Measurements from ENCODE around the gene OPN1SW.

OPN1SW gene

DNA sequence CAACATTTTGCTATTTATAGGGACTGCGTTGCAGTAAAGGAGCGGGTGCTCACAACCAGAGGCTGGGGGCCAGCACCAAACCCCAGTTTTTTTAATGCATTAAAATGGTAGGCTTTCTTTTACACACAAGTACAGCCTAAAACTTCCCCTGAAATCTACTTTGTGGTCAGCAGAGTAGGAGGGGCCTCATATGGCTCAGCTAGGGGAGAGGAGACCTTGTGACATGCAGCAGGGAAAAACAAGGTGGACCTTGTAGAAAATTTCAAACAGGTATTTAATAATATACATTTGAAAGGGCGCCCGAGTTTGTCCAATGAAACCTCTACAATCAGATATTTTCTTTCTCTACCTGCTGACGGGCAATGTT is 17.6 kb upstream of the OPN1SW start:
- peak overlapping the region in 1 of 2 donors; percentile 87 for H3K4me3 ChIP-seq (ENCODE audit: low read length in 2 of 2)
- peaks cover 37% of the 10 kb centered on the region for H3K4me1 ChIP-seq (ENCODE audit: control insufficient read depth, insufficient read depth, low read length)
- H3K27ac ChIP-seq (ENCODE audit: low read length) = no peak overlapping the region
- no peak overlapping the region for H3K9ac ChIP-seq (ENCODE audit: low read length in 2 of 2)
- H3K9me3 ChIP-seq (ENCODE audit: control insufficient read depth in 2 of 2, low read length in 2 of 2) = no peaks in the 10 kb centered on the region
- peaks cover 7 to 10% of the 10 kb centered on the region in 2 donors for H3K36me3 ChIP-seq (ENCODE audit: control insufficient read depth in 2 of 2, insufficient read depth in 2 of 2, low read length in 2 of 2)
- H3K27me3 ChIP-seq (ENCODE audit: control insufficient read depth in 1 of 2, insufficient read depth in 2 of 2, low read length in 2 of 2) = no peaks in the 10 kb centered on the region

DNA sequence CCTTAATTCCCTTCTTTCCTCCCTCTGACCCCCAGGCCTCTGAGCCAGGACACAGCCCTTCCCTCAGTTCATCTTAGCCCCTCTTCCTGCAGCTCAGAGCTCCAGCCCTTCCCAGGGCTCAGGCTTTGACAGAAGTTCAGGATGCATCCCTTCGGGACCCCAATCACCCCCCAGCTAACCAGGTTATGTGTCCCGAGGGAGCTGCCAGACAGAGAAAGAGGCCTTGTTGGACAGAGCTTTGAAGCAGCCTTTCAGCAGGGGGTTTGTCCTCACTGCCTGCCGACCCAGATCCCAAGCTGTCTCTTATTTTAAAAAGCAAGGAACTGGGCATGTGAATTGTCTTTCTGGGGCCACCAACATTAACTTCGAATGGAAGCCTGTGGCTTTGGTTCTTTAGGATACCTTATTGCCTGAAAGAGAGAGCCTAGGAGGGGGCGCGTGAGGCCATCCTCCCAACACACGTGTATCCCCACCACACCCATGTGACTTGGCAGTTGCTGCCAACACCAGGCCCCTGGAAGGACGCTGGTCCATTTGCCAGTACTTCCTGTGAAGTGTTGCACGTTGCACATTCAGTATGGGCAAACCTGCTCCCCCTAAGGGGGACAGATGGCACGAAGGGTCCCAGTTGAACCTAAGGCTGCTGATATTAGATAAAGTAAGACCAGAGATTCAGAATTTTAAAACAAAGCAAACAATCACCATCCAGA is 17.0 kb upstream of the OPN1SW start:
- Histone ChIP-seq H3K36me3 (ENCODE audit: control insufficient read depth in 2 of 2, insufficient read depth in 2 of 2, low read length in 2 of 2) (peaks cover 7 to 10% of the 10 kb centered on the region in 2 donors), H3K4me1 (ENCODE audit: control insufficient read depth, insufficient read depth, low read length) (peaks cover 37% of the 10 kb centered on the region), H3K27ac (ENCODE audit: low read length) (no peak overlapping the region), H3K27me3 (ENCODE audit: control insufficient read depth in 1 of 2, insufficient read depth in 2 of 2, low read length in 2 of 2) (no peaks in the 10 kb centered on the region), H3K4me3 (ENCODE audit: low read length in 2 of 2) (peak overlapping the region; percentile 59 to 87), H3K9ac (ENCODE audit: low read length in 2 of 2) (peak overlapping the region; percentile 56 to 60), H3K9me3 (ENCODE audit: control insufficient read depth in 2 of 2, low read length in 2 of 2) (no peaks in the 10 kb centered on the region)

DNA sequence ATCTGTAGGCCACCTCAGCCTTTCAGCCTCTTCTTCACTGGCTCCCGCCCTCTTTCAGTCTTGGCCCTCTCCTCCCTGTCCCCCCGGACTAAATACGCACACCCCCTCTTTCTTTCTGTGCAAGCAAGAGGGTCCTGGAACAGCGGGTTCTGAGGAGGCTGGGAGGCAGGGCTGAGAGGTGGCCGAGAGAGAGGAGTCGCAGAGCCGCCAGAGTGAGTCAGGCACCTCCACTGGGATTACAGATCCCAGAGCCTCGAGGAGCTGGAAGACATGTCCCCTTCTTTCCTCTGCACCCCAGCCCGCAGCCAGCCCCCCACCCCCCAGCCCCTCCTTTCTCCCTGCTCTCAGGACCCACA is 16.4 kb upstream of the OPN1SW start:
- peaks cover 7 to 10% of the 10 kb centered on the region in 2 donors for H3K36me3 ChIP-seq (ENCODE audit: control insufficient read depth in 2 of 2, insufficient read depth in 2 of 2, low read length in 2 of 2)
- H3K4me3 ChIP-seq (ENCODE audit: low read length in 2 of 2) = peak overlapping the region; percentile 65 to 87
- peak overlapping the region; percentile 56 to 68 for H3K9ac ChIP-seq (ENCODE audit: low read length in 2 of 2)
- no peaks in the 10 kb centered on the region for H3K27me3 ChIP-seq (ENCODE audit: control insufficient read depth in 1 of 2, insufficient read depth in 2 of 2, low read length in 2 of 2)
- peak overlapping the region; percentile 55 for H3K27ac ChIP-seq (ENCODE audit: low read length)
- H3K4me1 ChIP-seq (ENCODE audit: control insufficient read depth, insufficient read depth, low read length) = peaks cover 37% of the 10 kb centered on the region
- no peaks in the 10 kb centered on the region for H3K9me3 ChIP-seq (ENCODE audit: control insufficient read depth in 2 of 2, low read length in 2 of 2)

DNA sequence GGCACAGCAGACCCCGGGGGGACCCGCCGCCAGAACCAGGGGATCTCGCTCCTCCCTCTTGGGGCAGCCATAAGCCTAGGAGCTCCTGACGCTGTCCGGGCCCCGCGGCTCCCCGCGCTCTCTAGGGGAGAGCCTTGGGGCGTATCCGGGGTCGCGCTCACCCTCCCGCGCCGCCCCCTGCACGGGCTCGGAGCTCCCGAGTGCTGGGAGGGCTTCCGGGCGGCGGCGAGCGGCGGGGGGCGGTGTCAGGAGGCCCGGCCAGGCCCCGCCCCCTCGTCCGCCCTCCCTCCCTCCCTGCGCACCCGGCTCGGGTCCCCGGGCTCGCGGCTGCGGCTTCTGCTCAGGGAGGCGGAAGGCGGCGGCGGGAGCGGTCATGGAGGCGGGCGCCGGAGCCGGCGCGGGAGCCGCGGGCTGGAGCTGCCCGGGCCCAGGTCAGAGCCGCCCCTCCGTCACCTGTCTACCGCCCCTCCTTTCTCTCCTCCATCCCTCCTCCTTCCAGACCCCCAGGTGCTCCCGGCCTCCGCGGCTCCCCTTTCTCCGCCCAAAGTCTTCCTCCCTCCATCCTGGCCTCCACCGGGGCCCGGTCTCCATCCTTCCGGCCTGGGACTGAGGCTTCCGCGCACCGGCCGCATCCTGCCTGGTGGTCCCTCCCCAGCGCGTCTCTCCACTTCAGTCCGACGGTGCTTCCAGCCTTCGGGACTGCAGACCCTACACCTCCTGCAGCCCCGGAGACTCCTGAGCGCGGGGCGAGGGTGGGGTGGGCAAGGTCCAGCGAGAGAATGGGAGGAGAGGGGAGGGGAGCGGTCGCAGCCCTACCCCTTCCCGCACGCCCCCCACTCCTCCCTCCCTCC is 15.8 kb upstream of the OPN1SW start, which contains the start of gene CCDC136:
Gene CCDC136 (plus strand): TSS at position 848 of the 851 bp plus-strand sequence. CDS start 444 bp downstream, outside the sequence.
- no peaks in the 10 kb centered on the region for H3K9me3 ChIP-seq (ENCODE audit: control insufficient read depth in 2 of 2, low read length in 2 of 2)
- H3K36me3 ChIP-seq (ENCODE audit: control insufficient read depth in 2 of 2, insufficient read depth in 2 of 2, low read length in 2 of 2) = peaks cover 7 to 10% of the 10 kb centered on the region in 2 donors
- H3K9ac ChIP-seq (ENCODE audit: low read length in 2 of 2) = peak within 1 kb of the TSS; percentile 56 to 68
- no peaks in the 10 kb centered on the region for H3K27me3 ChIP-seq (ENCODE audit: control insufficient read depth in 1 of 2, insufficient read depth in 2 of 2, low read length in 2 of 2)
- peak within 1 kb of the TSS; percentile 70 for H3K27ac ChIP-seq (ENCODE audit: low read length)
- peaks cover 37% of the 10 kb centered on the region for H3K4me1 ChIP-seq (ENCODE audit: control insufficient read depth, insufficient read depth, low read length)
- peak within 1 kb of the TSS; percentile 65 to 87 for H3K4me3 ChIP-seq (ENCODE audit: low read length in 2 of 2)

DNA sequence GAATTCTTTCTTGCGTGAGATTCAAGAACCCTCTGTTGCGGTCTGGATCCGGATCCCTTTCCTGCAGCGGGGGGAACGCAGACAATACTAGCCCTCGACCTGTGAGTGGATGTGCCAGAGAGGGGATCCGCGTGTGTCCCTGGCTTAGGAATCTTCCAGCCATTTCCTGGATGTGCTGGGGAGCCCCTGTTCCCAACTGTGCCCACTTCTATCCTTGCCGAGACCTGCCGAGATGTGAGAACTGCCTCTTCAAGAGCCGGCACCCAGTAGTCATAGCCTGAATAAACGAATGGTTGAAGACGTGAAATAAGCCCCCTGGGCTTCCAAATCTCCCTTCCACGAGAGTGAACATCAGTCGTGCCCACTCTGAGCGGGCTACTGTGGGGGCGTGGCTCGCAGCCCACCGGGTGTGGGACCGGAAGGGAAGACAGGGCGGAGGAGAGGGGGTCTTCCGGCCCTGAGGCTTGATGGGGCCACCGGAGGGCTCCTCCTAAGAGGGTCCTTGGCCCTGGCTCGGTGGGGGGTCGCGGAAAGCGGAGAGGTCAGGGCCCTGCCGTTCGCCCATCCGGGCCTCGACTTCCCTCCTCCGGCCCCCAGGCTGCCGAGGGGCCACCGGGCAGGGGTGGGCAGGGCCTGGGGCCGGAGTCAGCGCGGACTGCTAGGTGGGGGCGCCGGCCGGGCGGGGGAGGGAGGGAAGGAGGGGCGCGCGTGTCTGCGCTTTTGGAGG is 14.9 kb upstream of the OPN1SW start:
- Histone ChIP-seq H3K9ac (ENCODE audit: low read length in 2 of 2) (peak overlapping the region in 1 of 2 donors; percentile 56), H3K27me3 (ENCODE audit: control insufficient read depth in 1 of 2, insufficient read depth in 2 of 2, low read length in 2 of 2) (no peaks in the 10 kb centered on the region), H3K36me3 (ENCODE audit: control insufficient read depth in 2 of 2, insufficient read depth in 2 of 2, low read length in 2 of 2) (peaks cover 5 to 7% of the 10 kb centered on the region in 2 donors), H3K4me1 (ENCODE audit: control insufficient read depth, insufficient read depth, low read length) (peaks cover 37% of the 10 kb centered on the region), H3K9me3 (ENCODE audit: control insufficient read depth in 2 of 2, low read length in 2 of 2) (no peaks in the 10 kb centered on the region), H3K4me3 (ENCODE audit: low read length in 2 of 2) (peak overlapping the region; percentile 65 to 87), H3K27ac (ENCODE audit: low read length) (peak overlapping the region; percentile 70)

DNA sequence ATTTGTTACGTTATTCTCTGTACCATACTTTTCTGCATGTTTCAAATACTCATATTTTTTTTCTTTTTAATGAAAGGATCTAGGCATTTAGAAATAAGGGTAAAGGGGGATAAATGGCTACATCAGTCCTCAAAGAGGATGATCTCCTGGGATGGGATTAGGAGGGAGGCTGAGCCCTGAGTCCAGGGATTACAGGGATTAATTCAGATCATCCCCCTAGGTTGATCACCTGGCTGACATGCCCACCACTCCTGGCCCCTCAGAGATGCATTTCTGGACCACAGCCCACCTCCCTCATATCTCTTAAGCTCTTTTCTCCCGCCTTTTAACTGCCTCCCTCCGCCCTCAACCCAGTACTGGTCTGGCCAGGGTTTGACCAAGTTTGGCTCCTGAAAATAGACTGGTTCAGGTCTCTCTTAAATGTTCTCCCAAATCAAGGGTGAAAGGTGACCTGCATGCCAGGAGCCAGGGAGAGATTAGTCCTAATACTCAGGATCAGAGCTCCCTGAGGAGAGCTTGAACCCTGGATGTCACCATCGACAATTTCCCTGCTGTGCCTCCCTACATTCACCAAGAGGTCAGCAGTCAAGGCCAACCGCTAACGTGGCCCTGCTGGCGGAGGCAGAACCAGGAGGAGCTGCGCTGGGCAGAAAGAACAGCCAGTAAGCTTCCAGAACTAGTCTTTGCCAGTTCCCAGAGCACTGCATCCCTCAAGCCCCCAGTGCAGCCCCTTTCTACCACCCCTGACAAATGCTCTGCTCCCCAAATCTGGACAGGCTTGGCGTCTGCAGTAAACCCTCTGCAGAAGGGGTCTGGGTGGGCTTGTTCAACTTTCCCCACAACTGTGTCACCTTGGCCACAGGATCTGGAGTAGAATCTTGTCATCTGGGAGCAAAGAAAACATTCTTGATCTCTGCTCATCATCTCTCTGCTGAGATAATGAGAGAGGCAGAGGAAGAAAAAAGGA is 13.1 kb upstream of the OPN1SW start:
- H3K9me3 ChIP-seq (ENCODE audit: control insufficient read depth in 2 of 2, low read length in 2 of 2) = no peaks in the 10 kb centered on the region
- H3K27me3 ChIP-seq (ENCODE audit: control insufficient read depth in 1 of 2, insufficient read depth in 2 of 2, low read length in 2 of 2) = no peaks in the 10 kb centered on the region
- no peak overlapping the region for H3K4me3 ChIP-seq (ENCODE audit: low read length in 2 of 2)
- H3K9ac ChIP-seq (ENCODE audit: low read length in 2 of 2) = no peak overlapping the region
- peaks cover 28% of the 10 kb centered on the region for H3K4me1 ChIP-seq (ENCODE audit: control insufficient read depth, insufficient read depth, low read length)
- H3K36me3 ChIP-seq (ENCODE audit: control insufficient read depth in 2 of 2, insufficient read depth in 2 of 2, low read length in 2 of 2) = no peaks in the 10 kb centered on the region
- H3K27ac ChIP-seq (ENCODE audit: low read length) = no peak overlapping the region

DNA sequence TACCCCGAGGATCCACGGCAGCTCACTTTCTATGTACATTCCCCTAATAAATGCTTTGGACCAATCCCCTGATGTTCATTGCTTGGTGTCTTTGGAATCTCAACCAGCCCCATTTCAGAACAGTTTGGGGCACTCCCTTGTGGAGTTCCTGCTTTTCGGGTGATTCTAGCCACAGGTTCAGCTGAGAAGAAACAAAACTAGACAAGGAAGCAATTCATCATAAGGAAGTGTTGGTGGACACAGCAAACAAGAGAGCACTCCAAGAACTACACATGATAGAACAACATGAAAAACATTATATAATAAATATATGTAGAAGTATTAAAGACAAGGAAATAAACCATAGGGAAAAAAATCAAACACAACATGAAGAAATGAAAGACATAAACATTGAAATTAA is 10.1 kb upstream of the OPN1SW start:
- no peak overlapping the region for H3K27ac ChIP-seq (ENCODE audit: low read length)
- H3K27me3 ChIP-seq (ENCODE audit: control insufficient read depth in 1 of 2, insufficient read depth in 2 of 2, low read length in 2 of 2) = no peaks in the 10 kb centered on the region
- peaks cover 35% of the 10 kb centered on the region for H3K4me1 ChIP-seq (ENCODE audit: control insufficient read depth, insufficient read depth, low read length)
- H3K4me3 ChIP-seq (ENCODE audit: low read length in 2 of 2) = no peak overlapping the region
- H3K9ac ChIP-seq (ENCODE audit: low read length in 2 of 2) = no peak overlapping the region
- no peaks in the 10 kb centered on the region for H3K9me3 ChIP-seq (ENCODE audit: control insufficient read depth in 2 of 2, low read length in 2 of 2)
- H3K36me3 ChIP-seq (ENCODE audit: control insufficient read depth in 2 of 2, insufficient read depth in 2 of 2, low read length in 2 of 2) = no peaks in the 10 kb centered on the region

DNA sequence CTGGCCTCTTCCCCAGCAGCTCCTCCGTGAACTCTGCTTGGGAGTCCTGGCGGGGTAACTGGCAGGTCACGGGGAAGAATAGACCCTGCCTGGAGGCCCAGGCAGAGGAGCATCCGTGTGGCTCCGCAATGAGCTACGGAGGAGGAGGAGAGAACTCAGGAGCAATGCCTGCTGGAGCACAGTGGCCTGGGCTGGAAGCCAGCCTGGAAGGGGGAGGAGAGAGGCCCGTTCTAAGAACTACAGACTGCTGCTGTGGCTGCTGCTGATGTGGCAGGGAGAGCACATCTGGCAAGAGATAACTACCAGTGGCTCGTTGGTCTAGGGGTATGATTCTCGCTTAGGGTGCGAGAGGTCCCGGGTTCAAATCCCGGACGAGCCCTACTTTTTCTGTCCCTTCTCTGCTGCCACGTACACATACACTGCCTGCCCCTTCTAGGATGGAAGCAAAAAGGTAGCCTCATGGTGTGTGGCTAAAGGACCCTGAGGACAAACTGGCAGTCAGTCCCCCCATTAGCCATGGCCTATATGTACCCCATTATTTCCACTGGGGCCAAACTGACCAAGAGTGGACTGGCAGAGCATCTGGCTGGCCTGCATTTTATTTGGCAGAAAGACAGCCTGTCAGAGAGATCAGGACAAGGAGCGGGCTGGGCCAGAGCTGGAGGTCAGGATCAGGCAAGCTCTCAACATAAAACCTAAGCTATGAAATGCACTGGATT is 7.7 kb upstream of the OPN1SW start:
- Histone ChIP-seq H3K36me3 (ENCODE audit: control insufficient read depth in 2 of 2, insufficient read depth in 2 of 2, low read length in 2 of 2) (no peaks in the 10 kb centered on the region), H3K9ac (ENCODE audit: low read length in 2 of 2) (peak overlapping the region in 1 of 2 donors; percentile 51), H3K4me1 (ENCODE audit: control insufficient read depth, insufficient read depth, low read length) (peaks cover 31% of the 10 kb centered on the region), H3K4me3 (ENCODE audit: low read length in 2 of 2) (peak overlapping the region in 1 of 2 donors; percentile 44), H3K27me3 (ENCODE audit: control insufficient read depth in 1 of 2, insufficient read depth in 2 of 2, low read length in 2 of 2) (no peaks in the 10 kb centered on the region), H3K9me3 (ENCODE audit: control insufficient read depth in 2 of 2, low read length in 2 of 2) (peaks cover 0 to 4% of the 10 kb centered on the region in 2 donors), H3K27ac (ENCODE audit: low read length) (peak overlapping the region; percentile 79)

DNA sequence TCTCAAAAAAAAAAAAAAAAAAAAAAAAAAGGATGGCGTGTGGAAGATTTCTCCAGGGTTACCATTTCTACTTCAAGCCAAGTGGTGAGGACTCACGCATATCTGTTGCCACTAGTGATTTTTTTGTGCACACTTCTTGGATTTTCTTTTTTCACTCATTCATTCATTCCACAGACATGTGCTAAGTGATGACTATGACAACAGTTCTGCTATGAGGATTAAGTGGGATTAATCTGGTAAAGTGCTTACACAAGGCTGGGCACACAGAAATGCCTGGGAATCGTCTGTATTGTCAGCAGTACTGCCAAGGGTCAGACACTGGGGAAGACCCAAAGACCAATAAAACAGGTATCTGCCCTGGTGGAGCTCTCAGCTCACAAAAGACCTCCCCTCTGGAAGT is 6.3 kb upstream of the OPN1SW start:
- Histone ChIP-seq H3K9ac (ENCODE audit: low read length in 2 of 2) (peak overlapping the region in 1 of 2 donors; percentile 34), H3K27ac (ENCODE audit: low read length) (peak overlapping the region; percentile 79), H3K27me3 (ENCODE audit: control insufficient read depth in 1 of 2, insufficient read depth in 2 of 2, low read length in 2 of 2) (no peaks in the 10 kb centered on the region), H3K4me3 (ENCODE audit: low read length in 2 of 2) (no peak overlapping the region), H3K4me1 (ENCODE audit: control insufficient read depth, insufficient read depth, low read length) (peaks cover 31% of the 10 kb centered on the region), H3K9me3 (ENCODE audit: control insufficient read depth in 2 of 2, low read length in 2 of 2) (peaks cover 0 to 4% of the 10 kb centered on the region in 2 donors), H3K36me3 (ENCODE audit: control insufficient read depth in 2 of 2, insufficient read depth in 2 of 2, low read length in 2 of 2) (no peaks in the 10 kb centered on the region)
